Measurements from ENCODE around the gene MTCL1.

DNA sequence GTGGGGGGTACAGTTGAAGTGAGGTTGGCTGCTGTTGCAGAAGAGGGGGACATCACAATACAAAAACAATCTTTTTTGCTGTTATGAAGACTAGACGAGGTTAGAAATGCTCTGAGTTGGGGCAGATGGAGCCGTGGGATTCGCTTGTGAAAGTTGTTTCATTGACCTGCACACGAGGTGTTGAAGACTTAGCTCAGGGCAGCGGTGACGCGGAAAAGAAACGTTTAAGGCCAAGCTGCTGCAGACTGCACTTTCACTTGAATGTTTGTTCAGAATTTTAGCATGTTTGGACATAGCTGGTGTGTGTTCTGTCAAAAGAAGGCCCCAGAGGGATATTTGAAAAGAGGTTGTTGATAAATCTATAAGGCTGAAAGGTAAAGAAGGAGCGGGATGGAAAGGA lies 46.3 kb downstream of the MTCL1 start:
- TF ChIP-seq CTCF (conservative IDR thresholded peaks at IDR 0.05; ENCODE audit: low read length) (no peak), EZH2phosphoT487 (IDR thresholded peaks at IDR 0.05; ENCODE audit: borderline replicate concordance) (no peak)

Data from Loucy (cell line).